IMR-90 (cell line): ENCODE results near the gene SMAD4. TPM values are rescaled to one million over a fixed set of nuclear protein-coding genes. Genes with fewer than 3 reads are reported as not detected.

Source experiments
- ATAC-seq: fragments of 200-7000 bp; cut with Tn5 transposase; 2 replicates; pipeline ENCODE4 v1.9.1; 2020; ENCODE audit warnings: low read depth, mild to moderate bottlenecking, moderate library complexity
- BruUV-seq: library from RNA; stranded (reverse); fragments of 400-500 nt; replicated peaks from 2 replicates; lab custom pipeline; 2021; lab: Mats Ljungman, UMichigan
- CTCF ChIA-PET: fragments of 300-600 bp; formaldehyde crosslinking; extraction: SDS; loops from one replicate; lab custom pipeline; 2021; ENCODE audit warnings: antibody characterized with exemption; lab: Yijun Ruan, JAX
- POLR2A ChIA-PET: fragments of 300-600 bp; sonication (Branson Sonifier 250); formaldehyde crosslinking; loops from one replicate; lab custom pipeline; 2022; ENCODE audit warnings: antibody characterized with exemption; ENCODE audit not compliant: unreplicated experiment; lab: Charles Lee
- DNase-seq: peaks from one replicate; pipeline ENCODE4 v3.0.0; 2013
- H2AFZ ChIP-seq: replicated peaks from 2 replicates; pipeline ENCODE3; 2013; ENCODE audit warnings: low read length, mild to moderate bottlenecking; ENCODE audit not compliant: poor library complexity
- H2AK5ac ChIP-seq: 2 replicates; pipeline ENCODE4 v1.6.1; 2013; ENCODE audit warnings: low read depth, low read length, inconsistent platforms
- H2AK9ac ChIP-seq: replicated peaks from 2 replicates; pipeline ENCODE3; 2013; ENCODE audit warnings: mild to moderate bottlenecking, low read depth, low read length, moderate library complexity; ENCODE audit not compliant: poor library complexity
- H2BK120ac ChIP-seq: 2 replicates; pipeline ENCODE4 v1.6.1; 2013; ENCODE audit warnings: low read depth, low read length, inconsistent platforms
- H2BK15ac ChIP-seq: 3 replicates; pipeline ENCODE4 v1.6.1; 2013; ENCODE audit warnings: low read depth, low read length, inconsistent platforms
- H2BK20ac ChIP-seq: 2 replicates; pipeline ENCODE4 v1.6.1; 2013; ENCODE audit warnings: low read depth, mild to moderate bottlenecking, inconsistent platforms, low read length, moderate library complexity
- H2BK5ac ChIP-seq: 2 replicates; pipeline ENCODE4 v1.6.1; 2013; ENCODE audit warnings: mild to moderate bottlenecking, low read depth, low read length, inconsistent platforms; ENCODE audit not compliant: poor library complexity, severe bottlenecking
- H3K14ac ChIP-seq: replicated peaks from 2 replicates; pipeline ENCODE4 v1.6.1; 2013; ENCODE audit warnings: low read depth, low read length, inconsistent platforms
- H3K18ac ChIP-seq: 2 replicates; pipeline ENCODE4 v1.6.1; 2013; ENCODE audit warnings: low read depth, low read length, control low read depth
- H3K23ac ChIP-seq: 2 replicates; pipeline ENCODE4 v1.6.1; 2013; ENCODE audit warnings: low read depth, low read length, inconsistent platforms
- H3K27ac ChIP-seq: 2 replicates; pipeline ENCODE4 v1.5.1; 2013; ENCODE audit warnings: mild to moderate bottlenecking, control low read depth, low read length; ENCODE audit not compliant: insufficient read depth
- H3K27me3 ChIP-seq: 2 replicates; pipeline ENCODE4 v1.6.1; 2013; ENCODE audit warnings: low read length; ENCODE audit not compliant: control insufficient read depth, insufficient read depth
- H3K36me3 ChIP-seq: 2 replicates; pipeline ENCODE4 v1.6.1; 2013; ENCODE audit warnings: low read length, mixed read lengths; ENCODE audit not compliant: control insufficient read depth, insufficient read depth
- H3K4ac ChIP-seq: 2 replicates; pipeline ENCODE4 v1.6.1; 2013; ENCODE audit warnings: low read depth, low read length, inconsistent platforms
- H3K4me1 ChIP-seq: 2 replicates; pipeline ENCODE4 v1.6.1; 2013; ENCODE audit warnings: low read length, mixed read lengths; ENCODE audit not compliant: control insufficient read depth, insufficient read depth
- H3K4me2 ChIP-seq: 2 replicates; pipeline ENCODE4 v1.6.1; 2013; ENCODE audit warnings: low read depth, mild to moderate bottlenecking, control low read depth, low read length, moderate library complexity
- H3K4me3 ChIP-seq: 2 replicates; pipeline ENCODE4 v1.5.1; 2013; ENCODE audit warnings: low read depth, mild to moderate bottlenecking, control low read depth, low read length, moderate library complexity; ENCODE audit not compliant: insufficient read depth
- H3K56ac ChIP-seq: 2 replicates; pipeline ENCODE4 v1.6.1; 2013; ENCODE audit warnings: low read length, inconsistent platforms; ENCODE audit not compliant: insufficient read depth; ENCODE audit errors: extremely low read depth
- H3K79me1 ChIP-seq, 2 experiments: 2 replicates each; pipeline ENCODE4 v1.6.1; 2013; ENCODE audit warnings: low read length in 2 of 2, inconsistent platforms in 1 of 2, low read depth in 1 of 2
- H3K9ac ChIP-seq: 2 replicates; pipeline ENCODE4 v1.6.1; 2013; ENCODE audit warnings: low read depth, low read length, control low read depth
- H3K9me1 ChIP-seq: 2 replicates; pipeline ENCODE4 v1.6.1; 2013; ENCODE audit warnings: low read length, inconsistent platforms; ENCODE audit not compliant: insufficient read depth
- H3K9me3 ChIP-seq: 2 replicates; pipeline ENCODE4 v1.6.1; 2013; ENCODE audit warnings: low read length; ENCODE audit not compliant: control insufficient read depth, insufficient read depth
- H4K20me1 ChIP-seq: 2 replicates; pipeline ENCODE4 v1.6.1; 2013; ENCODE audit warnings: low read length, inconsistent platforms; ENCODE audit not compliant: insufficient read depth
- H4K5ac ChIP-seq: 2 replicates; pipeline ENCODE4 v1.6.1; 2013; ENCODE audit warnings: mild to moderate bottlenecking, low read depth, low read length, control low read depth
- H4K8ac ChIP-seq, 2 experiments: 2 replicates each; pipeline ENCODE4 v1.6.1; 2013; ENCODE audit warnings: low read depth in 2 of 2, low read length in 2 of 2, control low read depth in 1 of 2, inconsistent platforms in 1 of 2
- H4K91ac ChIP-seq: 2 replicates; pipeline ENCODE4 v1.6.1; 2013; ENCODE audit warnings: low read depth, low read length, inconsistent platforms; ENCODE audit not compliant: insufficient read depth
- MAFK ChIP-seq: IDR thresholded peaks from 2 replicates; pipeline ENCODE4 v1.6.1; 2012; ENCODE audit warnings: low read depth, low read length, improper control_type of control experiment
- MAZ ChIP-seq: IDR thresholded peaks from 2 replicates; pipeline ENCODE4 v1.6.1; 2012; ENCODE audit warnings: low read depth, mild to moderate bottlenecking, low read length, improper control_type of control experiment, moderate library complexity, borderline replicate concordance
- dilution Hi-C: fragments of 300-500 bp; cut with HindIII; formaldehyde crosslinking; loops from one replicate; pipeline ENCODE4 v1.14.3; 2018; ENCODE audit warnings: low sequenced_read_pairs; ENCODE audit not compliant: unreplicated experiment
- in situ Hi-C: fragments of 300-500 bp; cut with MboI; formaldehyde crosslinking; loops from 3 replicates; pipeline ENCODE4 v1.14.3; 2019; ENCODE audit warnings: low sequenced_read_pairs, inconsistent platforms, mixed read lengths
- intact Hi-C: fragments of 100-400 bp; cut with micrococcal nuclease; formaldehyde crosslinking; loops from 2 replicates; pipeline ENCODE4 v1.10.0; 2022
- polyA plus RNA-seq, 3 experiments: library from polyadenylated mRNA; depleted of rRNA; stranded (reverse); fragments of >200 nt; gene quantifications; 2 replicates each; pipeline ENCODE4 v1.2.3, GENCODE V29; 2012; ENCODE audit warnings: low replicate concordance in 1 of 3
- total RNA-seq: library from RNA; depleted of rRNA; stranded (reverse); fragments of >200 nt; gene quantifications from 2 replicates; pipeline ENCODE4 v1.2.3, GENCODE V29; 2012

Gene SMAD4
- total and polyA plus RNA-seq, 2 of the 4 experiments (the other 2 are of a cell fraction), result 57.6 to 145 TPM

- Histone ChIP-seq H3K27me3 (no peaks in the 10 kb centered on the region), H3K79me1 (peaks cover 3 to 30% of the 10 kb centered on the region in 2 experiments; a peak in 3 of 4 replicates), H3K4me1 (peaks cover 2% of the 10 kb centered on the region; the same call in 1 of the 2 replicates), H4K91ac (no peak overlapping the region), H3K4ac (no peak overlapping the region), H3K27ac (no peak overlapping the region), H3K56ac (no peak overlapping the region), H2BK20ac (no peak overlapping the region), H2BK120ac (no peak overlapping the region), H3K23ac (no peak overlapping the region), H2AK9ac (no peak overlapping the region), H2AK5ac (no peak overlapping the region), H3K4me2 (no peak overlapping the region), H3K9me1 (no peaks in the 10 kb centered on the region), H4K20me1 (peaks cover 10% of the 10 kb centered on the region; the same call in 1 of the 2 replicates), H2AFZ (no peak overlapping the region), H4K5ac (no peak overlapping the region), H3K36me3 (peaks cover 10% of the 10 kb centered on the region), H2BK15ac (no peak overlapping the region), H2BK5ac (no peak overlapping the region), H3K18ac (no peak overlapping the region), H4K8ac (no peak overlapping the region), H3K4me3 (no peak overlapping the region), H3K9me3 (no peaks in the 10 kb centered on the region), H3K9ac (no peak overlapping the region), H3K14ac (no peak overlapping the region)
- POLR2A ChIA-PET, result no interaction called here
- ATAC-seq (no peak), DNase-seq (no peak)
- in situ Hi-C loops, result no loop called here
- no TSS peak for BruUV-seq
- intact Hi-C loops, result loop anchor here (5.0 kb wide), 1 partner anchor 87 kb away; the partner anchor contains the start of gene ELAC1
- TF ChIP-seq MAZ (no peak), MAFK (peak; percentile 40; the same call in 1 of the 2 replicates)
- dilution Hi-C loops, result no loop called here
- CTCF ChIA-PET, result interaction anchor here (0.8 to 1.1 kb wide), 2 partner anchors 14 to 15 kb away, joined by 4 read pairs; no protein-coding TSS in a partner anchor
Measured at GRCh38 chr18:51053814-51054213, 23.8 kb downstream of the SMAD4 start.
